Heart left ventricle (tissue), 16 donors: ENCODE measurements around the gene LONRF2. TPM values are rescaled to one million over a fixed set of nuclear protein-coding genes. Genes with fewer than 3 reads are reported as not detected.

ENCODE experiments used
- ATAC-seq, 4 donors: fragments of 200-7000 bp; cut with Tn5 transposase; one replicate each; pipeline ENCODE4 v1.9.1; 2020 to 2022; ENCODE audit warnings: moderate library complexity in 4 of 4, mild to moderate bottlenecking in 3 of 4, moderate number of reproducible peaks in 1 of 4
- DNase-seq, 5 donors: peaks; one replicate each; pipeline ENCODE4 v3.0.0-alpha.2; 2020
- H3K27ac ChIP-seq, 12 donors: fragments of 200-600 bp; sonication (generic) in 4 of 12; one replicate each; pipeline versions ENCODE4 v1.5.0 to v1.8.0; 2016 to 2022; ENCODE audit warnings: mild to moderate bottlenecking in 2 of 12
- H3K27me3 ChIP-seq, 9 donors: fragments of 200-600 bp; sonication (generic) in 2 of 9; one replicate each; pipeline versions ENCODE4 v1.5.1 to v1.8.0; 2016 to 2022; ENCODE audit warnings: mild to moderate bottlenecking in 3 of 9
- H3K36me3 ChIP-seq, 9 donors: fragments of 200-600 bp; sonication (generic) in 2 of 9; one replicate each; pipeline versions ENCODE4 v1.5.0 to v1.8.0; 2018 to 2022; ENCODE audit warnings: mild to moderate bottlenecking in 2 of 9
- H3K4me1 ChIP-seq, 12 donors: fragments of 200-600 bp; sonication (generic) in 4 of 12; one replicate each; pipeline versions ENCODE4 v1.5.0 to v1.8.0; 2016 to 2022; ENCODE audit warnings: mild to moderate bottlenecking in 3 of 12
- H3K4me3 ChIP-seq, 12 donors: fragments of 200-600 bp; sonication (generic) in 4 of 12; one replicate each; pipeline versions ENCODE4 v1.5.0 to v1.8.0; 2017 to 2022; ENCODE audit warnings: mild to moderate bottlenecking in 9 of 12, moderate library complexity in 4 of 12
- H3K9me3 ChIP-seq, 12 donors: fragments of 200-600 bp; sonication (generic) in 4 of 12; one replicate each; pipeline versions ENCODE4 v1.5.0 to v1.8.0; 2016 to 2022; ENCODE audit warnings: mild to moderate bottlenecking in 1 of 12
- CTCF ChIP-seq, 12 donors: fragments of 200-600 bp; sonication (generic) in 4 of 12; IDR thresholded peaks; one replicate each; pipeline versions ENCODE4 v1.5.0 to v1.8.0; 2018 to 2022; ENCODE audit warnings: antibody characterized with exemption in 12 of 12, mild to moderate bottlenecking in 5 of 12
- POLR2A ChIP-seq, 2 donors: fragments of 450-650 bp; IDR thresholded peaks; one replicate each; pipeline ENCODE4 v1.6.1; 2017; ENCODE audit warnings: antibody characterized with exemption in 2 of 2, mild to moderate bottlenecking in 2 of 2, moderate library complexity in 2 of 2
- WGBS, 4 donors: extraction: QIAGEN DNeasy Blood & Tissue Kit in 2 of 4; methylation state at CpG; one replicate each; pipeline versions ENCODE4 v1.1.5 to v1.1.7; 2013 to 2018; 5-methylcytosine and 5-hydroxymethylcytosine counted together
- intact Hi-C, 10 donors: fragments of 100-400 bp; cut with DNase I; formaldehyde crosslinking; loops; one replicate each; pipeline versions ENCODE4 v1.11.1 to v1.14.2; 2022
- polyA plus RNA-seq, 2 donors: library from polyadenylated mRNA; stranded (reverse); fragments of 200-250 nt; gene quantifications; one replicate each; pipeline ENCODE4 v1.2.3, GENCODE V29; 2013
- total RNA-seq, 9 donors: library from RNA; depleted of rRNA in 2 of 9; stranded (reverse); fragments of >200 nt in 2 of 9; fragmentation: NEBNext Ultra II Directional in 3 of 9; extraction: Animal tissue kit (Norgen Biotek cat#: 25700) in 3 of 9; gene quantifications; one replicate each; pipeline versions ENCODE4 v1.1.0 to v1.2.4, GENCODE V29; 2016 to 2023
- donor health status: ischemic (EF 13 %, LVEDD 7.1; RV severe dilation, severe dysfunction).
- donor health status: healthy with polysubstance abuse.
- donor health status: DM: no; HTN: yes; CAD: no.
- donor health status: DM: no; HTN: no; CAD: no.
- donor health status: ischemic (EF 25% LVEDD 6.9; RV normal size, moderate dysfunction).
- donor health status: ischemic (EF 25% LVEDD 5.7; RV mildly dilated, moderate dysfunction).
- donor health status: healthy.
- donor health status: DM: yes; HTN: yes; CAD: no.
- donor health status: ischemic (EF 35%, LVEDD 5.7; RV mildly dilated, moderate dysfunction).
- donor health status: nonischemic (EF 11% LVEDD 7.7; RV severe dilation, severe dysfunction).
- donor health status: DM: yes; HTN: yes; CAD: no.
- donor health status: PGD.
- donor health status: ischemic (EF 29% LVEDD 5.4; RV normal size, mild dysfunction).
- donor health status: nonischemic (EF 23%, LVEDD 6.1; RV moderate dilation, normal function).

The LONRF2 gene
- total and polyA plus RNA-seq, 11 donors = 2.4 to 29.7 (median 16.5) TPM

- WGBS, 4 donors = 65 to 70% (median 67%) methylated on average over 4 of the region's 4 CpGs
- peaks cover 0 to 15% (median 0%) of the 10 kb centered on the region in 12 donors for H3K4me1 ChIP-seq
- no peak overlapping the region for H3K4me3 ChIP-seq
- H3K9me3 ChIP-seq = no peaks in the 10 kb centered on the region
- peaks cover 0 to 24% (median 0%) of the 10 kb centered on the region in 9 donors for H3K36me3 ChIP-seq
- no peaks in the 10 kb centered on the region for H3K27me3 ChIP-seq
- no peak for TF ChIP-seq POLR2A (IDR thresholded peaks at IDR 0.05)
- no peak for TF ChIP-seq CTCF (IDR thresholded peaks at IDR 0.05)
- H3K27ac ChIP-seq = no peak overlapping the region
- DNase-seq (no peak), ATAC-seq (peak in 2 of 4 donors; percentile 33 to 43)
- intact Hi-C loops = no loop called here
Measured at GRCh38 chr2:100309973-100310719, 12.2 kb downstream of the LONRF2 start.

GRCh38 chr2:100309311-100309710 is 13.0 kb downstream of the LONRF2 start:
- WGBS, 4 donors = 69 to 77% (median 74%) methylated on average over 3 of the region's 3 CpGs
- no peak for ATAC-seq
- H3K36me3 ChIP-seq = peaks cover 0 to 24% (median 0%) of the 10 kb centered on the region in 9 donors
- TF ChIP-seq CTCF (IDR thresholded peaks at IDR 0.05) = no peak
- no peak for DNase-seq
- intact Hi-C loops = no loop called here
- H3K9me3 ChIP-seq = no peaks in the 10 kb centered on the region
- H3K4me1 ChIP-seq = peaks cover 0 to 15% (median 0%) of the 10 kb centered on the region in 12 donors
- H3K27me3 ChIP-seq = no peaks in the 10 kb centered on the region
- H3K27ac ChIP-seq = no peak overlapping the region
- no peak overlapping the region for H3K4me3 ChIP-seq

- H3K27ac ChIP-seq = no peak overlapping the region
- H3K36me3 ChIP-seq = peaks cover 0 to 58% (median 5%) of the 10 kb centered on the region in 9 donors
- intact Hi-C loops = no loop called here
- 92 to 95% (median 93%) methylated on average over 1 of the region's 1 CpG for WGBS, 4 donors
- DNase-seq = no peak
- no peaks in the 10 kb centered on the region for H3K27me3 ChIP-seq
- no peak for ATAC-seq
- H3K4me3 ChIP-seq = no peak overlapping the region
- H3K4me1 ChIP-seq = no peaks in the 10 kb centered on the region
- TF ChIP-seq CTCF (IDR thresholded peaks at IDR 0.05) = no peak
- TF ChIP-seq POLR2A (IDR thresholded peaks at IDR 0.05) = no peak
- H3K9me3 ChIP-seq = peaks cover 0 to 6% (median 0%) of the 10 kb centered on the region in 12 donors
Measured at GRCh38 chr2:100303744-100304143, 18.6 kb downstream of the LONRF2 start.

- intact Hi-C loops = no loop called here
- Histone ChIP-seq H3K4me1 (no peaks in the 10 kb centered on the region), H3K27me3 (no peaks in the 10 kb centered on the region), H3K9me3 (peaks cover 0 to 6% (median 0%) of the 10 kb centered on the region in 12 donors), H3K36me3 (peaks cover 0 to 58% (median 12%) of the 10 kb centered on the region in 9 donors), H3K4me3 (no peak overlapping the region), H3K27ac (no peak overlapping the region)
- ATAC-seq (no peak), DNase-seq (no peak)
- TF ChIP-seq CTCF (IDR thresholded peaks at IDR 0.05) = no peak
- no peak for TF ChIP-seq POLR2A (IDR thresholded peaks at IDR 0.05)
- 83 to 89% (median 85%) methylated on average over 3 of the region's 3 CpGs for WGBS, 4 donors
Measured at GRCh38 chr2:100302585-100302892, 19.8 kb downstream of the LONRF2 start.
